ENCODE measurements around the gene CRIM1. TPM values are rescaled to one million over a fixed set of nuclear protein-coding genes. Genes with fewer than 3 reads are reported as not detected.

The CRIM1 gene
- polyA plus RNA-seq, 2 of the 4 experiments (the other 2 are of a cell fraction): 127 to 208 TPM

DNA sequence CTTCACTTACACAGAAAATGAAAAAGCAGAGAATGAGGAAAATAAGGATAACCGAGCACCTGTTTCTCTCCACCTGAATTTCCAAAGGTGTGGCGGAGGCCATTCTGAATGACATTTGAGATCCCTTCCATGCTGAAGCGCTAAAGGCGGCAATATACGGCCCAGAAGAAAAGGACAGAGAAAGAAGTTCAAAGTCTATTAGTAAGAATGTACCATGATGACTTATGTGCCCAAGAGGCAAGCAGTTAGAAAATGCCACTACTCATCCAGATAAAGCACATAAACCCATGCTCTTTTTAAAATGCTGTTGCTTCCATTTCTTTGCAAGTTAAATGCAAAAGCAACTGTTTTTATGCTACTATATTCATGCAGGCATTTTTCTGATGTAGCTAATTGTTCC, 205.1 kb downstream of the CRIM1 start:
- WGBS (ENCODE audit: missing lambda C conversion rate): 91% methylated on average over 5 of the region's 5 CpGs
- ATAC-seq (no peak), DNase-seq (ENCODE audit: low read depth in 1 of 2, low spot score in 1 of 2) (no peak), FAIRE-seq (peak; percentile 39)
- Histone ChIP-seq H3K27ac (peak overlapping the region; percentile 84 to 88), H3K4me3 (peak overlapping the region; percentile 13; the same call in 1 of the 3 replicates), H3K9me3 (no peaks in the 10 kb centered on the region), H3K4me2 (peak overlapping the region; percentile 81), H3K4me1 (peaks cover 70% of the 10 kb centered on the region)
- ChIA-PET CTCF (interaction anchor here (1.4 to 8.4 kb wide), 2 partner anchors 18 to 103 kb away, joined by 4 to 35 read pairs; no protein-coding TSS in a partner anchor), POLR2A (interaction anchor here (1.2 kb wide), 1 partner anchor 9 kb away, joined by 3 read pairs; no protein-coding TSS in a partner anchor)
- TF ChIP-seq HOXA7 (CRISPR knock-in tag; IDR thresholded peaks at IDR 0.05) (no peak), RFX5 (IDR thresholded peaks at IDR 0.05) (no peak), GATA3 (IDR thresholded peaks at IDR 0.05; ENCODE audit: borderline replicate concordance) (no peak), PHF8 (IDR thresholded peaks at IDR 0.05; ENCODE audit: borderline replicate concordance, low read depth) (no peak)
- TF ChIP-seq, protein P1, sequence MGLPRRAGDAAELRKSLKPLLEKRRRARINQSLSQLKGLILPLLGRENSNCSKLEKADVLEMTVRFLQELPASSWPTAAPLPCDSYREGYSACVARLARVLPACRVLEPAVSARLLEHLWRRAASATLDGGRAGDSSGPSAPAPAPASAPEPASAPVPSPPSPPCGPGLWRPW (IDR thresholded peaks at IDR 0.05): no peak
- TF ChIP-seq, protein P2, sequence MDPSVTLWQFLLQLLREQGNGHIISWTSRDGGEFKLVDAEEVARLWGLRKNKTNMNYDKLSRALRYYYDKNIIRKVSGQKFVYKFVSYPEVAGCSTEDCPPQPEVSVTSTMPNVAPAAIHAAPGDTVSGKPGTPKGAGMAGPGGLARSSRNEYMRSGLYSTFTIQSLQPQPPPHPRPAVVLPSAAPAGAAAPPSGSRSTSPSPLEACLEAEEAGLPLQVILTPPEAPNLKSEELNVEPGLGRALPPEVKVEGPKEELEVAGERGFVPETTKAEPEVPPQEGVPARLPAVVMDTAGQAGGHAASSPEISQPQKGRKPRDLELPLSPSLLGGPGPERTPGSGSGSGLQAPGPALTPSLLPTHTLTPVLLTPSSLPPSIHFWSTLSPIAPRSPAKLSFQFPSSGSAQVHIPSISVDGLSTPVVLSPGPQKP (IDR thresholded peaks at IDR 0.05; ENCODE audit: low read depth, low read length): no peak
- TF ChIP-seq, protein P3, sequence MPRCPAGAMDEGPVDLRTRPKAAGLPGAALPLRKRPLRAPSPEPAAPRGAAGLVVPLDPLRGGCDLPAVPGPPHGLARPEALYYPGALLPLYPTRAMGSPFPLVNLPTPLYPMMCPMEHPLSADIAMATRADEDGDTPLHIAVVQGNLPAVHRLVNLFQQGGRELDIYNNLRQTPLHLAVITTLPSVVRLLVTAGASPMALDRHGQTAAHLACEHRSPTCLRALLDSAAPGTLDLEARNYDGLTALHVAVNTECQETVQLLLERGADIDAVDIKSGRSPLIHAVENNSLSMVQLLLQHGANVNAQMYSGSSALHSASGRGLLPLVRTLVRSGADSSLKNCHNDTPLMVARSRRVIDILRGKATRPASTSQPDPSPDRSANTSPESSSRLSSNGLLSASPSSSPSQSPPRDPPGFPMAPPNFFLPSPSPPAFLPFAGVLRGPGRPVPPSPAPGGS (IDR thresholded peaks at IDR 0.05): no peak

DNA sequence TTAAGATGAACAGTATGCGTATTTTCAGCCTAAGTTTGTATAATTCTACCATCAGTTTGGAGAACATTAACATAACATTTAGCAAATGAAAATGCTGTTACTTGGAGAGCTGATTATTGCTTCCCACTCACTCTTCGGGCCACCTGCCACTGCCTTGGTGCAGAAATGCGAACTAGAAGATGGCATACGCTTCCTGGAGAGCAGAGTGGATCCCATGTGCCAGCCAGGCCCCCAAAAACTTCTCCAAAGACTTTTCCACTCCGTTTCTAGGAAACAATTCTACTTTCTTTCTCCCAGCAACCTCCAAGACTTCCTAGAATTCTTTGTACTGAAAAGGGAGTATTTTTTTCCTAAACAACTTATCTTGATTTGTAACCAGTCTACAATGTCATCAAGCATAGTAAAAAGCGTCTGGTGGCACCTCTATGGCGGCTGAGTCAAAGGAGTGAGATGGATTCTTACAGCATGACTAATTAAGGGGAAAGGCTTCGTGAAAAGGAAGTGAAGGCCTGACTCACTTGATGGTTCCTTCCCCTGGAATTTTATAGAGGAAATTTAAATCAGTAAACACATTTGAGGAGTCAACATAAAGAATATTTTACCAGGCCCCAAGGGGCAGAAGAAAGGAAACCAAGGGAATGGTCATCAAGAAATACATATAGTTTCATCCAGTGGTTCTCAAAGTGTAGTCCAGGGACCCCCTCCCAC, 205.8 kb downstream of the CRIM1 start:
- 23% methylated on average over 8 of the region's 8 CpGs for WGBS (ENCODE audit: missing lambda C conversion rate)
- DNase-seq (ENCODE audit: low read depth in 1 of 2, low spot score in 1 of 2) (peak; percentile 72 to 89), FAIRE-seq (peak; percentile 98), ATAC-seq (peak; percentile 82 to 85)
- POLR2A ChIA-PET: interaction anchor here (1.2 to 1.3 kb wide), 2 partner anchors 8 to 36 kb away, joined by 3 to 6 read pairs; partner anchors contain the start of gene FEZ2
- Histone ChIP-seq H3K4me3 (peak overlapping the region; percentile 14; the same call in 2 of the 3 replicates), H3K9me3 (no peaks in the 10 kb centered on the region), H3K4me1 (peaks cover 70% of the 10 kb centered on the region), H3K4me2 (peak overlapping the region; percentile 81), H3K27ac (peak overlapping the region; percentile 84 to 88)
- CTCF ChIA-PET: interaction anchor here (1.4 to 8.4 kb wide), 3 partner anchors 17 to 208 kb away, joined by 4 to 35 read pairs (median 5); no protein-coding TSS in a partner anchor
- TF ChIP-seq, protein P4, sequence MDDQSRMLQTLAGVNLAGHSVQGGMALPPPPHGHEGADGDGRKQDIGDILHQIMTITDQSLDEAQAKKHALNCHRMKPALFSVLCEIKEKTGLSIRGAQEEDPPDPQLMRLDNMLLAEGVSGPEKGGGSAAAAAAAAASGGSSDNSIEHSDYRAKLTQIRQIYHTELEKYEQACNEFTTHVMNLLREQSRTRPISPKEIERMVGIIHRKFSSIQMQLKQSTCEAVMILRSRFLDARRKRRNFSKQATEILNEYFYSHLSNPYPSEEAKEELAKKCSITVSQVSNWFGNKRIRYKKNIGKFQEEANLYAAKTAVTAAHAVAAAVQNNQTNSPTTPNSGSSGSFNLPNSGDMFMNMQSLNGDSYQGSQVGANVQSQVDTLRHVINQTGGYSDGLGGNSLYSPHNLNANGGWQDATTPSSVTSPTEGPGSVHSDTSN (IDR thresholded peaks at IDR 0.05): no peak
- TF ChIP-seq NPAS2 (CRISPR knock-in tag; IDR thresholded peaks at IDR 0.05; ENCODE audit: borderline replicate concordance): no peak
- TF ChIP-seq RNF2 (IDR thresholded peaks at IDR 0.05; ENCODE audit: borderline replicate concordance, low read depth): no peak
- TF ChIP-seq, protein P5, sequence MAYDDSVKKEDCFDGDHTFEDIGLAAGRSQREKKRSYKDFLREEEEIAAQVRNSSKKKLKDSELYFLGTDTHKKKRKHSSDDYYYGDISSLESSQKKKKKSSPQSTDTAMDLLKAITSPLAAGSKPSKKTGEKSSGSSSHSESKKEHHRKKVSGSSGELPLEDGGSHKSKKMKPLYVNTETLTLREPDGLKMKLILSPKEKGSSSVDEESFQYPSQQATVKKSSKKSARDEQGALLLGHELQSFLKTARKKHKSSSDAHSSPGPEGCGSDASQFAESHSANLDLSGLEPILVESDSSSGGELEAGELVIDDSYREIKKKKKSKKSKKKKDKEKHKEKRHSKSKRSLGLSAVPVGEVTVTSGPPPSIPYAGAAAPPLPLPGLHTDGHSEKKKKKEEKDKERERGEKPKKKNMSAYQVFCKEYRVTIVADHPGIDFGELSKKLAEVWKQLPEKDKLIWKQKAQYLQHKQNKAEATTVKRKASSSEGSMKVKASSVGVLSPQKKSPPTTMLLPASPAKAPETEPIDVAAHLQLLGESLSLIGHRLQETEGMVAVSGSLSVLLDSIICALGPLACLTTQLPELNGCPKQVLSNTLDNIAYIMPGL (CRISPR knock-in tag; IDR thresholded peaks at IDR 0.05; ENCODE audit: borderline replicate concordance): no peak
- TF ChIP-seq, protein P2 (IDR thresholded peaks at IDR 0.05; ENCODE audit: low read depth, low read length): no peak
- TF ChIP-seq, protein P1 (IDR thresholded peaks at IDR 0.05): no peak
- no peak for TF ChIP-seq PHF8 (IDR thresholded peaks at IDR 0.05; ENCODE audit: borderline replicate concordance, low read depth)
- no peak for TF ChIP-seq HOXA7 (CRISPR knock-in tag; IDR thresholded peaks at IDR 0.05)
- peak; percentile 92 for TF ChIP-seq JUNB (IDR thresholded peaks at IDR 0.05)
- TF ChIP-seq HEYL (CRISPR knock-in tag; IDR thresholded peaks at IDR 0.05): no peak
- peak in 1 of 2 experiments; percentile 57; a peak in 1 of 4 replicates for TF ChIP-seq CEBPB (IDR thresholded peaks at IDR 0.05)
- TF ChIP-seq MAZ (IDR thresholded peaks at IDR 0.05; ENCODE audit: borderline replicate concordance, low read depth, low read length): no peak
- TF ChIP-seq HDAC2 (IDR thresholded peaks at IDR 0.05): no peak
- TF ChIP-seq, protein P6, sequence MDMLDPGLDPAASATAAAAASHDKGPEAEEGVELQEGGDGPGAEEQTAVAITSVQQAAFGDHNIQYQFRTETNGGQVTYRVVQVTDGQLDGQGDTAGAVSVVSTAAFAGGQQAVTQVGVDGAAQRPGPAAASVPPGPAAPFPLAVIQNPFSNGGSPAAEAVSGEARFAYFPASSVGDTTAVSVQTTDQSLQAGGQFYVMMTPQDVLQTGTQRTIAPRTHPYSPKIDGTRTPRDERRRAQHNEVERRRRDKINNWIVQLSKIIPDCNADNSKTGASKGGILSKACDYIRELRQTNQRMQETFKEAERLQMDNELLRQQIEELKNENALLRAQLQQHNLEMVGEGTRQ (IDR thresholded peaks at IDR 0.05): no peak
- no peak for TF ChIP-seq MYC (IDR thresholded peaks at IDR 0.05; ENCODE audit: borderline replicate concordance, low read length)
- TF ChIP-seq POLR2AphosphoS2 (conservative IDR thresholded peaks at IDR 0.05; ENCODE audit: low read length): peak; percentile 60; the same call in 1 of the 2 replicates
- no peak for TF ChIP-seq POLR2A (IDR thresholded peaks at IDR 0.05; ENCODE audit: low read length)
- TF ChIP-seq, protein P3 (IDR thresholded peaks at IDR 0.05): 0 out of 3 replicates have a peak, but pooled peaks have one; percentile 50
- TF ChIP-seq TFCP2L1 (CRISPR knock-in tag; IDR thresholded peaks at IDR 0.05): no peak
- TF ChIP-seq CBX2 (IDR thresholded peaks at IDR 0.05; ENCODE audit: borderline replicate concordance, low read depth): no peak
- no peak for TF ChIP-seq CBX8 (IDR thresholded peaks at IDR 0.05)
- no peak for TF ChIP-seq ZFP36 (IDR thresholded peaks at IDR 0.05; ENCODE audit: borderline replicate concordance, partially characterized antibody)
- TF ChIP-seq SREBF2 (IDR thresholded peaks at IDR 0.05): no peak
